ENCODE results near the gene BSPRY. TPM values are rescaled to one million over a fixed set of nuclear protein-coding genes. Genes with fewer than 3 reads are reported as not detected.

BSPRY gene
- total and polyA plus RNA-seq, 2 of the 13 experiments (the other 11 are each of a cell fraction or from before 2014, with no cell fraction given) = 0.09 to 0.26 TPM

DNA sequence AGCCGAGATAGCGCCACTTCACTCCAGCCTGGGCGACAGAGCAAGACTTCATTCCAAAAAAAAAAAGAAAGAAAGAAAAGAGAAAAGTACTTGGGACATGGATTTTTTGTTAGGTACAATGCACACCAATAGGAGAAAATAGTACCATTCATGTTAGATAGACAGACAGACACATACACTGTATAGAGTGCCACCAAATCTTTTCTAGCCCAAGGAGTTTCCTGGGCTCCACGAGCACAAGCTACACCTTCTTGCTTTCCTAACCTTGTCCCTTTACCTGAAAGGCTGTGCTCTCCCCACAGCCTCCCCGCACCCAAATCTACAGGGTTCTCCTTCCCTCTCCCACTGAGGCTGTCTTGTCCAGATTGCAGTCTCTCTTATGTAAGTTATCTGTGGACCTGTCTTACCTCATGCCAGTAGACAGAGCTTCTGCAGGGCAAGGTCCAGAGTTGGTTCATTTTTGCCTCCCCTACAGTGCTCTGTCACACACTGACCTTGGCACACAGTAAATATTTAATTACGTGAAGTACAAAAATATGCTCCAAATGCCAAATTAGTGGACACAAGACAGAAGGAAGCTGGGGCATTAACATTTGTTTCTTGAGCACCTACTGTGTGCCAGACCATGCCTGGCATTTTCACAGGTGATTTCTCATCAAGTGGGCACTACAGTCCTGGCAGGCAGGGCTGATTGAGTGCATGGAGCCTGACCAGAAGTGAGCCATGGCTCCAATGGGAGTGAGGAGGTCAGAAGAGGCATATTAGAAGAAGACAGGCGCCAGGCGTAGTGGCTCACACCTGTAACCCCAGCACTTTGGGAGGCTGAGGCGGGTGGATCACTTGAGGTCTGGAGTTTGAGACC is 45.9 kb downstream of the BSPRY start (continued):
- TF ChIP-seq, protein P1, sequence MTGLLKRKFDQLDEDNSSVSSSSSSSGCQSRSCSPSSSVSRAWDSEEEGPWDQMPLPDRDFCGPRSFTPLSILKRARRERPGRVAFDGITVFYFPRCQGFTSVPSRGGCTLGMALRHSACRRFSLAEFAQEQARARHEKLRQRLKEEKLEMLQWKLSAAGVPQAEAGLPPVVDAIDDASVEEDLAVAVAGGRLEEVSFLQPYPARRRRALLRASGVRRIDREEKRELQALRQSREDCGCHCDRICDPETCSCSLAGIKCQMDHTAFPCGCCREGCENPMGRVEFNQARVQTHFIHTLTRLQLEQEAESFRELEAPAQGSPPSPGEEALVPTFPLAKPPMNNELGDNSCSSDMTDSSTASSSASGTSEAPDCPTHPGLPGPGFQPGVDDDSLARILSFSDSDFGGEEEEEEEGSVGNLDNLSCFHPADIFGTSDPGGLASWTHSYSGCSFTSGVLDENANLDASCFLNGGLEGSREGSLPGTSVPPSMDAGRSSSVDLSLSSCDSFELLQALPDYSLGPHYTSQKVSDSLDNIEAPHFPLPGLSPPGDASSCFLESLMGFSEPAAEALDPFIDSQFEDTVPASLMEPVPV (CRISPR knock-in tag; IDR thresholded peaks at IDR 0.05) = no peak
- TF ChIP-seq ETV5 (CRISPR knock-in tag; IDR thresholded peaks at IDR 0.05; ENCODE audit: borderline replicate concordance) (peak; percentile 58; the same call in 1 of the 2 replicates), ZNF331 (CRISPR knock-in tag; IDR thresholded peaks at IDR 0.05) (peak; percentile 49; the same call in 1 of the 2 replicates), ZNF343 (CRISPR knock-in tag; IDR thresholded peaks at IDR 0.05) (no peak), MLXIP (CRISPR knock-in tag; IDR thresholded peaks at IDR 0.05; ENCODE audit: borderline replicate concordance) (no peak), ZNF569 (CRISPR knock-in tag; IDR thresholded peaks at IDR 0.05; ENCODE audit: borderline replicate concordance) (no peak), RNF2 (conservative IDR thresholded peaks at IDR 0.05; ENCODE audit: low read depth) (no peak), ZNF644 (CRISPR knock-in tag; IDR thresholded peaks at IDR 0.05; ENCODE audit: low read depth) (peak; percentile 61; the same call in 1 of the 2 replicates), ZNF672 (CRISPR knock-in tag; IDR thresholded peaks at IDR 0.05) (no peak), TBX2 (CRISPR knock-in tag; IDR thresholded peaks at IDR 0.05; ENCODE audit: borderline replicate concordance) (peak; percentile 68; the same call in 1 of the 2 replicates), LCORL (IDR thresholded peaks at IDR 0.05) (0 out of 2 replicates have a peak, but pooled peaks have one; percentile 15), LCORL (CRISPR knock-in tag; IDR thresholded peaks at IDR 0.05) (peak; percentile 93), FOXK2 (IDR thresholded peaks at IDR 0.05) (no peak), FOXA1 (IDR thresholded peaks at IDR 0.05) (no peak), FOXA1 (CRISPR knock-in tag; IDR thresholded peaks at IDR 0.05) (peak; percentile 72), ZNF17 (CRISPR knock-in tag; IDR thresholded peaks at IDR 0.05) (no peak), SNAI1 (CRISPR knock-in tag; IDR thresholded peaks at IDR 0.05; ENCODE audit: borderline replicate concordance) (0 out of 2 replicates have a peak, but pooled peaks have one; percentile 50)
- TF ChIP-seq, protein P2, sequence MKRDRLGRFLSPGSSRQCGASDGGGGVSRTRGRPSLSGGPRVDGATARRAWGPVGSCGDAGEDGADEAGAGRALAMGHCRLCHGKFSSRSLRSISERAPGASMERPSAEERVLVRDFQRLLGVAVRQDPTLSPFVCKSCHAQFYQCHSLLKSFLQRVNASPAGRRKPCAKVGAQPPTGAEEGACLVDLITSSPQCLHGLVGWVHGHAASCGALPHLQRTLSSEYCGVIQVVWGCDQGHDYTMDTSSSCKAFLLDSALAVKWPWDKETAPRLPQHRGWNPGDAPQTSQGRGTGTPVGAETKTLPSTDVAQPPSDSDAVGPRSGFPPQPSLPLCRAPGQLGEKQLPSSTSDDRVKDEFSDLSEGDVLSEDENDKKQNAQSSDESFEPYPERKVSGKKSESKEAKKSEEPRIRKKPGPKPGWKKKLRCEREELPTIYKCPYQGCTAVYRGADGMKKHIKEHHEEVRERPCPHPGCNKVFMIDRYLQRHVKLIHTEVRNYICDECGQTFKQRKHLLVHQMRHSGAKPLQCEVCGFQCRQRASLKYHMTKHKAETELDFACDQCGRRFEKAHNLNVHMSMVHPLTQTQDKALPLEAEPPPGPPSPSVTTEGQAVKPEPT (CRISPR knock-in tag; IDR thresholded peaks at IDR 0.05; ENCODE audit: low read depth) = 0 out of 2 replicates have a peak, but pooled peaks have one; percentile 21
- TF ChIP-seq, protein P3, sequence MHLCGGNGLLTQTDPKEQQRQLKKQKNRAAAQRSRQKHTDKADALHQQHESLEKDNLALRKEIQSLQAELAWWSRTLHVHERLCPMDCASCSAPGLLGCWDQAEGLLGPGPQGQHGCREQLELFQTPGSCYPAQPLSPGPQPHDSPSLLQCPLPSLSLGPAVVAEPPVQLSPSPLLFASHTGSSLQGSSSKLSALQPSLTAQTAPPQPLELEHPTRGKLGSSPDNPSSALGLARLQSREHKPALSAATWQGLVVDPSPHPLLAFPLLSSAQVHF (CRISPR knock-in tag; IDR thresholded peaks at IDR 0.05) = no peak; the same call in 1 of the 2 replicates
- TF ChIP-seq, protein P4, sequence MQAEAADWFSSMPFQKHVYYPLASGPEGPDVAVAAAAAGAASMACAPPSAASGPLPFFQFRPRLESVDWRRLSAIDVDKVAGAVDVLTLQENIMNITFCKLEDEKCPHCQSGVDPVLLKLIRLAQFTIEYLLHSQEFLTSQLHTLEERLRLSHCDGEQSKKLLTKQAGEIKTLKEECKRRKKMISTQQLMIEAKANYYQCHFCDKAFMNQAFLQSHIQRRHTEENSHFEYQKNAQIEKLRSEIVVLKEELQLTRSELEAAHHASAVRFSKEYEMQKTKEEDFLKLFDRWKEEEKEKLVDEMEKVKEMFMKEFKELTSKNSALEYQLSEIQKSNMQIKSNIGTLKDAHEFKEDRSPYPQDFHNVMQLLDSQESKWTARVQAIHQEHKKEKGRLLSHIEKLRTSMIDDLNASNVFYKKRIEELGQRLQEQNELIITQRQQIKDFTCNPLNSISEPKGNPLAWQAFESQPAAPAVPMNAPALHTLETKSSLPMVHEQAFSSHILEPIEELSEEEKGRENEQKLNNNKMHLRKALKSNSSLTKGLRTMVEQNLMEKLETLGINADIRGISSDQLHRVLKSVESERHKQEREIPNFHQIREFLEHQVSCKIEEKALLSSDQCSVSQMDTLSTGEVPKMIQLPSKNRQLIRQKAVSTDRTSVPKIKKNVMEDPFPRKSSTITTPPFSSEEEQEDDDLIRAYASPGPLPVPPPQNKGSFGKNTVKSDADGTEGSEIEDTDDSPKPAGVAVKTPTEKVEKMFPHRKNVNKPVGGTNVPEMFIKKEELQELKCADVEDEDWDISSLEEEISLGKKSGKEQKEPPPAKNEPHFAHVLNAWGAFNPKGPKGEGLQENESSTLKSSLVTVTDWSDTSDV (CRISPR knock-in tag; IDR thresholded peaks at IDR 0.05) = no peak
